Lung (tissue), 12 donors: ENCODE data around the gene RNU1-2. TPM values are rescaled to one million over a fixed set of nuclear protein-coding genes. Genes with fewer than 3 reads are reported as not detected.
"Not testable (repeated sequence)": the region's sequence is repeated elsewhere in the genome, so short reads cannot be mapped to it uniquely, and the experiment has no call there.

Experiments
- ATAC-seq: fragments of 200-7000 bp; cut with Tn5 transposase; one replicate; pipeline ENCODE4 v1.9.1; 2020; ENCODE audit warnings: moderate number of reproducible peaks; ENCODE audit not compliant: insufficient read depth, low FRiP score
- DNase-seq, 3 donors: peaks; one replicate each; pipeline ENCODE4 v3.0.0-alpha.2; 2013 to 2017
- H3K27ac ChIP-seq, 2 donors: one replicate each; pipeline ENCODE4 v1.5.1; 2013; ENCODE audit warnings: mild to moderate bottlenecking in 2 of 2, moderate library complexity in 2 of 2, control low read depth in 1 of 2, inconsistent platforms in 1 of 2, low read depth in 1 of 2, low read length in 1 of 2
- H3K27me3 ChIP-seq, 3 donors: one replicate each; pipeline ENCODE4 v1.5.1; 2013; ENCODE audit warnings: low read length in 2 of 3; ENCODE audit not compliant: control insufficient read depth in 3 of 3, insufficient read depth in 3 of 3
- H3K36me3 ChIP-seq, 4 donors: one replicate each; pipeline ENCODE4 v1.5.1; 2013; ENCODE audit warnings: low read length in 4 of 4, mild to moderate bottlenecking in 1 of 4, moderate library complexity in 1 of 4; ENCODE audit not compliant: control insufficient read depth in 4 of 4, insufficient read depth in 4 of 4
- H3K4me1 ChIP-seq, 5 donors: one replicate each; pipeline ENCODE4 v1.5.1; 2013; ENCODE audit warnings: low read length in 5 of 5, mild to moderate bottlenecking in 2 of 5, moderate library complexity in 1 of 5; ENCODE audit not compliant: control insufficient read depth in 5 of 5, insufficient read depth in 5 of 5
- H3K4me3 ChIP-seq: one replicate; pipeline ENCODE4 v1.5.1; 2013; ENCODE audit warnings: mild to moderate bottlenecking, control low read depth, moderate library complexity
- H3K9ac ChIP-seq, 2 donors: one replicate each; pipeline ENCODE4 v1.5.1; 2013; ENCODE audit warnings: low read length in 2 of 2, control low read depth in 1 of 2; ENCODE audit not compliant: insufficient read depth in 1 of 2
- H3K9me3 ChIP-seq, 4 donors: one replicate each; pipeline ENCODE4 v1.5.1; 2013; ENCODE audit warnings: low read length in 3 of 4, mild to moderate bottlenecking in 1 of 4, moderate library complexity in 1 of 4; ENCODE audit not compliant: control insufficient read depth in 4 of 4, insufficient read depth in 3 of 4
- WGBS, 2 donors: extraction: QIAGEN DNeasy Blood & Tissue Kit; methylation state at CpG; one replicate each; pipeline ENCODE4 v1.1.7; 2013; 5-methylcytosine and 5-hydroxymethylcytosine counted together
- polyA plus RNA-seq, 2 donors: library from polyadenylated mRNA; stranded (reverse); fragments of 200-250 nt; gene quantifications; one replicate each; pipeline ENCODE4 v1.2.1, GENCODE V29; 2013
- total RNA-seq, 2 donors: library from RNA; depleted of rRNA in 1 of 2; stranded (reverse); fragments of >200 nt in 1 of 2; gene quantifications; one replicate each; pipeline ENCODE4 v1.2.1, GENCODE V29; 2014 to 2021
- TF ChIP-seq, protein P1 (sequence below): IDR thresholded peaks from 2 replicates; pipeline ENCODE4 v1.5.1; 2012; ENCODE audit warnings: mild to moderate bottlenecking; ENCODE audit errors: control extremely low read depth, extremely low read depth
- donor health status: control.
- donor health status: control.
- donor health status: Bipolar disorder and iron deficiency.
- donor health status: healthy.
- donor health status: DM: yes; HTN: yes; CAD: no.

Gene RNU1-2
- total and polyA plus RNA-seq, 4 donors: under 0.01 to 3,134 TPM; not detected in 2

GRCh38 chr1:16927256-16927655 lies 31.5 kb downstream of the RNU1-2 start:
- DNase-seq: no peak
- H3K9ac ChIP-seq: no peak overlapping the region

GRCh38 chr1:16927711-16928485 lies 32.1 kb downstream of the RNU1-2 start:
- no peak for ATAC-seq
- DNase-seq: no peak
- H3K36me3 ChIP-seq: peaks cover 0 to 2% (median 0%) of the 10 kb centered on the region in 4 donors
- H3K27ac ChIP-seq: no peak overlapping the region
- TF ChIP-seq, protein P1, sequence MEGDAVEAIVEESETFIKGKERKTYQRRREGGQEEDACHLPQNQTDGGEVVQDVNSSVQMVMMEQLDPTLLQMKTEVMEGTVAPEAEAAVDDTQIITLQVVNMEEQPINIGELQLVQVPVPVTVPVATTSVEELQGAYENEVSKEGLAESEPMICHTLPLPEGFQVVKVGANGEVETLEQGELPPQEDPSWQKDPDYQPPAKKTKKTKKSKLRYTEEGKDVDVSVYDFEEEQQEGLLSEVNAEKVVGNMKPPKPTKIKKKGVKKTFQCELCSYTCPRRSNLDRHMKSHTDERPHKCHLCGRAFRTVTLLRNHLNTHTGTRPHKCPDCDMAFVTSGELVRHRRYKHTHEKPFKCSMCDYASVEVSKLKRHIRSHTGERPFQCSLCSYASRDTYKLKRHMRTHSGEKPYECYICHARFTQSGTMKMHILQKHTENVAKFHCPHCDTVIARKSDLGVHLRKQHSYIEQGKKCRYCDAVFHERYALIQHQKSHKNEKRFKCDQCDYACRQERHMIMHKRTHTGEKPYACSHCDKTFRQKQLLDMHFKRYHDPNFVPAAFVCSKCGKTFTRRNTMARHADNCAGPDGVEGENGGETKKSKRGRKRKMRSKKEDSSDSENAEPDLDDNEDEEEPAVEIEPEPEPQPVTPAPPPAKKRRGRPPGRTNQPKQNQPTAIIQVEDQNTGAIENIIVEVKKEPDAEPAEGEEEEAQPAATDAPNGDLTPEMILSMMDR: no peak
- no peaks in the 10 kb centered on the region for H3K27me3 ChIP-seq
- WGBS, 2 donors: 79% methylated on average over 13 of the region's 13 CpGs
- H3K9ac ChIP-seq: no peak overlapping the region
- H3K4me1 ChIP-seq: peaks cover 0 to 17% (median 2%) of the 10 kb centered on the region in 5 donors
- no peak overlapping the region for H3K4me3 ChIP-seq
- H3K9me3 ChIP-seq: no peaks in the 10 kb centered on the region

More at GRCh38 chr1:16927256-16927655, 31.5 kb downstream of the RNU1-2 start:
- no peak for ATAC-seq
- Histone ChIP-seq H3K9me3 (no peaks in the 10 kb centered on the region), H3K4me3 (no peak overlapping the region), H3K27me3 (no peaks in the 10 kb centered on the region), H3K4me1 (peaks cover 0 to 17% (median 3%) of the 10 kb centered on the region in 5 donors), H3K27ac (no peak overlapping the region), H3K36me3 (no peaks in the 10 kb centered on the region)
- WGBS, 2 donors: 81 to 94% methylated on average over 14 of the region's 14 CpGs
- TF ChIP-seq, protein P1: no peak

DNA sequence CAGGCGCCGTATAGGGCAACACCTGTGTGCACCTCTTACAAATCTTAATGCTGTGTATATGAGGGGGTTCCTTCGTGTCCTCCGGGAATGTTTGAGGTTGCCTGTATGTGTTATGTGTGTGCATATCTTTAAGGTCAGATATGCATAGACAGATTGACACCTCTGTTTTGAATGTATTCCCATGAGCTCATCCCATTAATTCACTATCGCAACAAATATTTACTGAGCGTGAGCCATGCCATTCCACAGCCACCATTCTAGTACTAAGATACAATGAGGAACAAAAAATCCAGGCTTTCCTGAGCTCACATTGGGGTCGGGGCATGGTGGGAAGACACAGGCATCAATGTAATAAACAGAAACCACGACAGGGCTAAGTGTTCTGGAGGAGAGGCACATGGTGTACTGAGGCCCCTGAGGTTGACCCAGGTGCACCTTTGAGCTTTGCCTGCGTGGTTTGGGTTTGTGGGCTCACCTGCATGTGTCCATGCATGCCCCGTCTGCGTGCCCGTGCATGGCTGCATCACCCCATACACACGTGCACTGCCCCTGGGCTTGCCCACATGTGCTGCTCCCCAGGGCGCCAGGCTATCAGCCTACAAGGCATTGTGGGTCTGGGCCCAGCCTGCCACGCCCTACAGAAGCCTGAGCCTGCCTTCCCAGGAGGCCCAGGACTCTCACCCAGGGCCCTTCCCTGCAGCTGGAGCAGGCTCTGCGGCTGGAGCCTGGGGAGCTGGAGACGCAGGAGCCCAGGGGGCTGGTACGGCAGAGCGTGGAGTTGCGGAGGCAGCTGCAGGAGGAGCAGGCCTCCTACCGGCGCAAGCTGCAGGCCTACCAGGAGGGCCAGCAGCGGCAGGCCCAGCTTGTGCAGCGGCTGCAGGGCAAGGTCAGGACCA lies 33.6 kb downstream of the RNU1-2 start:
- peaks cover 0 to 17% (median 0%) of the 10 kb centered on the region in 5 donors for H3K4me1 ChIP-seq
- H3K36me3 ChIP-seq, H3K9me3 ChIP-seq, H3K9ac ChIP-seq, DNase-seq, H3K27me3 ChIP-seq, ATAC-seq, H3K4me3 ChIP-seq, H3K27ac ChIP-seq: not testable (repeated sequence)
- 88 to 90% methylated on average over 22 to 24 of the region's 24 CpGs for whole genome bisulfite sequencing, 2 donors

- 84 to 85% methylated on average over 18 of the region's 18 CpGs for WGBS, 2 donors
- not testable (repeated sequence) for H3K27me3 ChIP-seq, DNase-seq, H3K9me3 ChIP-seq, H3K27ac ChIP-seq, H3K4me3 ChIP-seq, ATAC-seq, H3K9ac ChIP-seq, H3K36me3 ChIP-seq
- H3K4me1 ChIP-seq: peaks cover 0 to 12% (median 0%) of the 10 kb centered on the region in 5 donors
Observed at GRCh38 chr1:16931206-16931934, 35.6 kb downstream of the RNU1-2 start.

GRCh38 chr1:16933945-16934344 lies 38.2 kb downstream of the RNU1-2 start:
- H3K27ac ChIP-seq, H3K27me3 ChIP-seq, H3K9ac ChIP-seq, H3K36me3 ChIP-seq, H3K4me3 ChIP-seq, ATAC-seq, DNase-seq, H3K9me3 ChIP-seq, H3K4me1 ChIP-seq: not testable (repeated sequence)

DNA sequence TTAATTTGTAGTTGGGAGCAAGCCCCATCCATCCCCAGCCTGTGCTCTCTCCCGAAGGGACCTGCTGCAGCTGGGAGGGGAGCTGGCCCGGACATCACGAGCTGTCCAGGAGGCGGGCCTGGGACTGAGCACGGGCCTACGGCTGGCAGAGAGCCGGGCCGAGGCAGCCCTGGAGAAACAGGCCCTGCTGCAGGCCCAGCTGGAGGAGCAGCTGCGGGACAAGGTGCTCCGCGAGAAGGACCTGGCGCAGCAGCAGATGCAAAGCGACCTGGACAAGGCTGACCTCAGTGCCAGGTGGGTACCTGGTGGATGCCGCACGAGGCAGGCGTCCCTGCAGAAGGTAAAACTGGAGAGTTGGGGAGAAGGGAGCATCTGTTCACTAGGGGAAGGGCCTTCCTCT lies 40.8 kb downstream of the RNU1-2 start:
- H3K9ac ChIP-seq, ATAC-seq, DNase-seq, H3K27ac ChIP-seq, H3K9me3 ChIP-seq, H3K4me3 ChIP-seq, H3K4me1 ChIP-seq, H3K27me3 ChIP-seq: not testable (repeated sequence)
- 92 to 97% methylated on average over 16 of the region's 16 CpGs for WGBS, 2 donors
- peaks cover 0 to 11% (median 2%) of the 10 kb centered on the region in 4 donors for H3K36me3 ChIP-seq
